Mammary epithelial cell (primary cell): ENCODE measurements around the gene PCDHGB5.

ENCODE experiments used
- CTCF ChIP-seq, 2 donors: IDR thresholded peaks in 1 of 2; conservative IDR thresholded peaks in 1 of 2; 2 replicates each; pipeline ENCODE4 v1.5.1; 2011 to 2012; ENCODE audit warnings: inconsistent platforms in 2 of 2, low read length in 2 of 2, mild to moderate bottlenecking in 2 of 2, control low read depth in 1 of 2, low read depth in 1 of 2; ENCODE audit not compliant: insufficient read depth in 1 of 2; ENCODE audit errors: extremely low read depth in 1 of 2
- EZH2 ChIP-seq: IDR thresholded peaks from 2 replicates; pipeline ENCODE4 v1.6.1; 2012; ENCODE audit warnings: low read length, inconsistent platforms, borderline replicate concordance

GRCh38 chr5:141389153-141390042 lies 8.3 kb upstream of the PCDHGB5 start:
- TF ChIP-seq CTCF (conservative IDR thresholded peaks at IDR 0.05 in 1 of 2, IDR thresholded peaks at IDR 0.05 in 1 of 2; ENCODE audit: extremely low read depth in 1 of 2, insufficient read depth in 1 of 2, low read depth in 1 of 2, low read length in 2 of 2) (no peak), EZH2 (no peak)
